ENCODE data around the gene EVI5.
A peak's percentile ranks its signal among the peaks of the same experiment; 100 is the strongest.

Gene EVI5

GRCh38 chr1:92481971-92482664, 302.8 kb downstream of the EVI5 start:
- ATAC-seq, result no peak

DNA sequence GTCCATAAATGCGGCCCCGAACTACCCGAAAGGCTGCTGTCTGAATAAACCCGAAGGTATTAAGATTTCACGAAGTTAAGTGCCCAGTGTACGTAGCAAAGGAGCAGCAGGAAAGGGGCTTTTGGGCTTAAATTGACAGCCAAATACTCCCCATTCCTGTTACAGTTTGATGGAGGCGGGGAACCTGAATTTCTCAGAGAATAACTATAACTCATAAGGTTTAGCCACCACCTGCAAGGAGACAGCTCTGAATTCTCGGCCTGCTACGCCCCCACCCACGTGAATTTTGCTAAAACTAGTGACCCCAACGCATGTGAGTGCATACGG, 303.3 kb downstream of the EVI5 start:
- ATAC-seq, result no peak

GRCh38 chr1:92480813-92481598, 303.9 kb downstream of the EVI5 start:
- no peak for ATAC-seq

- no peak for ATAC-seq
Observed at GRCh38 chr1:92480200-92480812, 304.6 kb downstream of the EVI5 start.

GRCh38 chr1:92479587-92479986, 305.3 kb downstream of the EVI5 start:
- ATAC-seq, result no peak

DNA sequence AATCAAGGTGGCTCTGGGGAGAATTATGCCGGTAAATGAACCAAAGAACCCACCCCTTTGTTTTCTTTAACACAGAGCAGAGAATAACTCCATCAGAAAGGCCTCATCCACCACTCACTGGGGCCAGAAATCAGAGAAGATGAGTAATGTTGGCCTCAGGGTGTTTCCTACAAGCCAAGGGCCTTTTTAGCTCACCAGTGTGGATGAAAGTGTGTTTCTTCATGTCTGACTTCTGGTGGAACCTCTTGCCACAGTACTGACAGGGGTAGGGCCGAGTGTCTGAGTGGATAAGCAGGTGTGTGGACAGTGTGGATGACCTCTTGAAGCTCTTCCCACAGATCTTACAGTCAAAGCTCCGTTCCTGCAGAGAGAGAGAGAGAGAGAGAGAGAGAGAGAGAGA, 306.5 kb downstream of the EVI5 start:
- peak; percentile 18 for ATAC-seq

DNA sequence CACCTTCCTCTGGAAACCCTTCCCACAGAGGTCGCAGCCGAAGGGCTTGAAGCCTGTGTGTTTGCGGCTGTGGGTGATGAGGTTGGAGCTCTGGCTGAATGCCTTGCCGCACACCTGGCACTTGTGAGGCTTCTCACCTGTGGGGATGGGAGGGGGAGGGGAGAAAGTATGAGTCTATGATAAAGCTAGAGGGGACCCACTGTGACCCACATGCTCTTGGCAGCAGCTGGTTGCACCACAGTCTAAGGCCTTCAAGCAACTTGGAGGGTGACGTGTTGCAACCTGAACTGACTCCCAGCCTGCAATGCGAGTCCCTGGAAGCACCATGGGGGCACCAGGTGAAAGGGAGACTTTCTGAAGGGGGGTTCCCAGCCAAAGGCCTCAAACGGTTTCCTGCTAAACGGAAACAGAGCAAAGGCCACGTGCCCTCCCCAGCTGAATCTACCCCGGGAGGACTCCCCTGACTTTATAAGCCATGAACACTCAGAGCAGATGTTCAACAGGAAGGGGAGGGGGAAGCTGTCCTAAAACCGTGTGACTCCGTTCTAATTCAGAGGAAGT, 308.8 kb downstream of the EVI5 start:
- ATAC-seq, result peak; percentile 21 to 34

DNA sequence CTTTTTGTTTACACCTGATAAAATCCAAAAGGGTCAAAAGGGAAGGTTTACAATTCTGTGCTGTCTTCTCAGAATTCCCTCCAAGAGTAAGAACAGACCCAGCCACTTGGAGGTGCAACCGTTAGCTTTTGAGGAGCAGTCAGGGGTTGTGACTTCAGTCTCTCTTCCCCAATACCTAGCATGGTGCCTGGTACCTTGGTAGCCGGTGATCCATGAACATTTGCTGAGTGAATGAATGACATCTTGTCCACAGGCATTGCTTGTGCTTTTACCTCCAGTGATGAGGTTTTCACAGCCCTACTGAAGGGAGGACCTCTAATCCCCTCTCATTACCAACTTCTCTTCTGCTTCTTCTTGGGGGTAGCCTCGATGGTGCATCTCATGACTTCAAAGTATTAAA, 309.9 kb downstream of the EVI5 start:
- no peak for ATAC-seq

GRCh38 chr1:92473781-92474495, 311.0 kb downstream of the EVI5 start:
- peak; percentile 81 to 84 for ATAC-seq

DNA sequence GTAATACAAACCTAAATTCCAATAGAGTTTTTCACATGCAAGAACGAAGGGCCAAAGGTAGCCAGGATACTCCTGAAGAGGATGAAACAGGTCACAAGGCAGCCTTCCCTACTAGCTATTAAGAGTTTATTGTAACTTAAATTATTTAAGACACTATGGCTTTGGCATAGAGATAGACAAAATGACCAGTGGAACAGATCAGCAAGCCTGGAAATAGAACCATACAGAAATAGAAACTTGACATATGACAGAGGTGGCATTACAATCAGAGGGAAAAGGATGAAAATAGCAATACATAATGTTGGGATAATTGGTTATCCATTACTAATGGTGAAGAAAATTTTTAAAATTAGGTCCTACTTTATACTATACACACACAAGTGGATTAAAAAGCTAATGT, 314.7 kb downstream of the EVI5 start:
- ATAC-seq, result no peak

GRCh38 chr1:92466683-92467352, 318.1 kb downstream of the EVI5 start:
- ATAC-seq, result no peak

- ATAC-seq, result no peak
Observed at GRCh38 chr1:92465256-92465647, 319.7 kb downstream of the EVI5 start.

DNA sequence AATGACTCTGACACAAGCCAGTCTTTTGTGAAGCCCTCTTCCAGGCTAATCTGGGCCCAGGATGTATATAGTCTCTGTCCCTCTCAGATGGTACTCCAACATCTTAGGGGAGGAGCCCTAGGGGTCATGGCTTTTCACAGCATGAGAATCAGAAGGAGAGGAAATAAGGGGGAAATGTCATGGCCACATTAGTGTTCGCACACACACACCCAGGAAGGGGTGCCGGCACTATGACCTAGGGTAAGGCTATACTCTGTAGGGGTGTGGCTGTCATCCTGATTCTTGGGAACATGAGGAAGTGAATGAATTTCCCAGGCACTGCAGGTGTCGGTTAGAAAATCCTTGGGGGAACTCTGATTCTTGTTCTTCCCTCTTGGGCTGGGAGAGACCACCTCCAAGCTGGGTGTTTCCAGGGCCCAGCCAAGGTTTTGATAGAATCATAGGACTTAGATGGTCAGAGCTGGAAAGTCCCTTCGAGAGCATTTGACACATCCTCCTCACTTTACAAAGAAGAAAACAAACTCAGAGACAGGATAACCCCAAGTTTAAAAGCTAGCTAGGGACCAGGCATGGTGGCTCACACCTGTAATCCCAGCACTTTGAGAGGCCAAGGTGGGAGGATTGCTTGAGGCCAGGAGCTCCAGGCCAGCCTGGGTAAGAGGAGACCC, 320.2 kb downstream of the EVI5 start:
- peak; percentile 31 to 41 for ATAC-seq

DNA sequence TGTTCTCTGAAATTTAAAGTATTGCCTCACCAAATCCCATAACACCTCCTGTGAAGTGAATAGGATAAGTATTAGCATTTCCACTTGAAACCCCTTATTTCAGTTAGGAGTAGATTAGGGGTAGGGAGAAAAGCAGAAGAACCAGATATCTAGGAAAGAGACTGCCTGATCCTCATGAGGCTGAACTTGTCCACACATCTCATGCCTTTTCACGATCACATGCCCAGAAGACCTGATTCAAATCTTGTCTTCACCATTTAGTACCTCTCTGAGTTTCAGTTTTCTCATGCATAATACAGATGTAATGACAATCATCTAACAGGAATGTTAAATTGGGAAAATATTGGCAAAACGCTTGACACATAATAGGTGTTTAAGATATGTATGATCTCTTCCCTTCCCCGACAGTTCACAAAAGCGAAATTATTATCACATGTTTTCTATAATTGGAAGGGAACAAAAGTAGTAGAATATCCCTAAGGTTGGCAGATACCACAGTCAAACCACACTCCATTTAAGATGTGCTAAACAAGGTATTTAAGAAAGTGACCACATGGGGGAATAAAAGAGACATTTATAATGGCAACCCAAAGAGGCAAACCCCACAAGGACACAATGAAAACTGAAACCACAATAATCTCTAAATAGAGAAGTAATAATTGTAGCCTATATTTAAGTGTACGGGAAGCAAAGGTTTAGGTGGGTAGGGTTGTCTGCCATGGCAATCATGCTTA, 323.4 kb downstream of the EVI5 start:
- ATAC-seq, result peak in 1 of 2 donors; percentile 34

GRCh38 chr1:92459871-92460320, 325.0 kb downstream of the EVI5 start:
- ATAC-seq, result no peak
